ENCODE results near the gene FGGY.

Gene FGGY

DNA sequence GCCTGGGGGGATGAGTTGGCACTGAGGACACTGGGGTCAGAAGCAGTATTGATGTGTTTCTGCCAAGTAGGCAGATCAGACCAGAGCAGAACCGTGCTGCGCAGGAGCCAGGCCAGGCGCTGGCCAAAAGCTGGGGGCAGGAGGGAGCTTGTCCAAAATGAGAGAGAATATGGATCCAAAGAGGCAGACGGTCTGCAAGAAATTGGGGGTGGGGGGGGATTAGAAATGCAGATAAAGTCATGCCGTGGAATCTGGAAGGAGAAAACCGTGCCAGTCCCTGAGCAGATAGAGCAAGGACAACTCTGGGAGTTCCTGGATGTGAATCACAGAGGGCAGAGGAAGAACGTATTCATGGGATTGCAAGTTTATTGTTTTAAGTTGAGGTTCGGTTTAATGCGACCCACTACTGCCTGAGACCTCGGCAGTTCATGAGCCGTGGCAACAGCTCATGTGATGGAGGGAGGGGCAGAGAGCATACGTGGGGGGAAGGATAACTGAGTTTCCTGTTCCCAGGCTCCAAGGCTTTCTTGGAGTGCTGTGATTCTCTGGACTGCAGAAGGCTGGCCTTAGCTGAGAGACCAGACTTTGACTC is 224.0 kb downstream of the FGGY start:
- TF ChIP-seq EZH2phosphoT487 (conservative IDR thresholded peaks at IDR 0.05; ENCODE audit: low read length) = no peak
- TF ChIP-seq, protein P1, sequence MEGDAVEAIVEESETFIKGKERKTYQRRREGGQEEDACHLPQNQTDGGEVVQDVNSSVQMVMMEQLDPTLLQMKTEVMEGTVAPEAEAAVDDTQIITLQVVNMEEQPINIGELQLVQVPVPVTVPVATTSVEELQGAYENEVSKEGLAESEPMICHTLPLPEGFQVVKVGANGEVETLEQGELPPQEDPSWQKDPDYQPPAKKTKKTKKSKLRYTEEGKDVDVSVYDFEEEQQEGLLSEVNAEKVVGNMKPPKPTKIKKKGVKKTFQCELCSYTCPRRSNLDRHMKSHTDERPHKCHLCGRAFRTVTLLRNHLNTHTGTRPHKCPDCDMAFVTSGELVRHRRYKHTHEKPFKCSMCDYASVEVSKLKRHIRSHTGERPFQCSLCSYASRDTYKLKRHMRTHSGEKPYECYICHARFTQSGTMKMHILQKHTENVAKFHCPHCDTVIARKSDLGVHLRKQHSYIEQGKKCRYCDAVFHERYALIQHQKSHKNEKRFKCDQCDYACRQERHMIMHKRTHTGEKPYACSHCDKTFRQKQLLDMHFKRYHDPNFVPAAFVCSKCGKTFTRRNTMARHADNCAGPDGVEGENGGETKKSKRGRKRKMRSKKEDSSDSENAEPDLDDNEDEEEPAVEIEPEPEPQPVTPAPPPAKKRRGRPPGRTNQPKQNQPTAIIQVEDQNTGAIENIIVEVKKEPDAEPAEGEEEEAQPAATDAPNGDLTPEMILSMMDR (IDR thresholded peaks at IDR 0.05; ENCODE audit: insufficient read depth, low read length, poor library complexity, severe bottlenecking) = no peak
- Histone ChIP-seq H3K36me3 (ENCODE audit: low read length) (no peaks in the 10 kb centered on the region), H3K27ac (ENCODE audit: low read depth, low read length) (no peak overlapping the region), H3K9me3 (ENCODE audit: insufficient read depth, low read length) (no peaks in the 10 kb centered on the region), H2AFZ (ENCODE audit: low read depth, low read length, severe bottlenecking) (no peak overlapping the region), H3K9ac (ENCODE audit: low read length) (no peak overlapping the region), H4K20me1 (ENCODE audit: low read depth, low read length) (no peaks in the 10 kb centered on the region), H3K4me2 (ENCODE audit: low read depth, low read length, poor library complexity, severe bottlenecking) (no peak overlapping the region), H3F3A (ENCODE audit: insufficient read depth) (no peaks in the 10 kb centered on the region), H3K27me3 (ENCODE audit: low read length) (no peaks in the 10 kb centered on the region), H3K79me2 (ENCODE audit: insufficient read depth, low read length) (no peaks in the 10 kb centered on the region), H3K4me3 (ENCODE audit: insufficient read depth, low read length, poor library complexity, severe bottlenecking) (no peak overlapping the region), H3K9me2 (replicated peaks; ENCODE audit: insufficient read depth, low read length) (no peaks in the 10 kb centered on the region; the same call in 1 of the 2 replicates)

DNA sequence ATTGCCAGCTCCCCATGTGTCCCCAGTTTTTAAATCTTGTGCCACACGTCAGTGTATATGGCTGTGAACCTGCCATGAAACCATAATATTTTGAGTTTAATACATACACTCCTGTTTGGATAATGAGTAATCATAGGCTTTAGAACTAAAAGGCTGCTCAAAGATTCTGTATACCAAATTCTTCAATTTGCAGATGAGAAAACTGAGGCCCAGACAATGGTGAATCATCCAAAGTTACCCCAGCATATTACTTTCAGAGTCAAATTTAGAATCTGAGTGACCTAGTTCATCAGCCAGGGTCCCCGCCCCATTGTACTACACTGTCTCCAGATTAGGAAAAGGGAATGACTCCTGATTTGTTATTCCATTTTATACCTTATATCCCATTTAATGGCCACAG is 224.6 kb downstream of the FGGY start:
- Histone ChIP-seq H3K36me3 (ENCODE audit: low read length) (no peaks in the 10 kb centered on the region), H3F3A (ENCODE audit: insufficient read depth) (no peaks in the 10 kb centered on the region), H3K9ac (ENCODE audit: low read length) (no peak overlapping the region), H3K9me2 (replicated peaks; ENCODE audit: insufficient read depth, low read length) (no peaks in the 10 kb centered on the region; the same call in 1 of the 2 replicates), H3K4me3 (ENCODE audit: insufficient read depth, low read length, poor library complexity, severe bottlenecking) (no peak overlapping the region), H4K20me1 (ENCODE audit: low read depth, low read length) (no peaks in the 10 kb centered on the region), H3K27ac (ENCODE audit: low read depth, low read length) (no peak overlapping the region), H3K79me2 (ENCODE audit: insufficient read depth, low read length) (no peaks in the 10 kb centered on the region), H2AFZ (ENCODE audit: low read depth, low read length, severe bottlenecking) (no peak overlapping the region), H3K9me3 (ENCODE audit: insufficient read depth, low read length) (no peaks in the 10 kb centered on the region), H3K4me2 (ENCODE audit: low read depth, low read length, poor library complexity, severe bottlenecking) (no peak overlapping the region), H3K27me3 (ENCODE audit: low read length) (no peaks in the 10 kb centered on the region)
- TF ChIP-seq, protein P1 (IDR thresholded peaks at IDR 0.05; ENCODE audit: insufficient read depth, low read length, poor library complexity, severe bottlenecking) = no peak

DNA sequence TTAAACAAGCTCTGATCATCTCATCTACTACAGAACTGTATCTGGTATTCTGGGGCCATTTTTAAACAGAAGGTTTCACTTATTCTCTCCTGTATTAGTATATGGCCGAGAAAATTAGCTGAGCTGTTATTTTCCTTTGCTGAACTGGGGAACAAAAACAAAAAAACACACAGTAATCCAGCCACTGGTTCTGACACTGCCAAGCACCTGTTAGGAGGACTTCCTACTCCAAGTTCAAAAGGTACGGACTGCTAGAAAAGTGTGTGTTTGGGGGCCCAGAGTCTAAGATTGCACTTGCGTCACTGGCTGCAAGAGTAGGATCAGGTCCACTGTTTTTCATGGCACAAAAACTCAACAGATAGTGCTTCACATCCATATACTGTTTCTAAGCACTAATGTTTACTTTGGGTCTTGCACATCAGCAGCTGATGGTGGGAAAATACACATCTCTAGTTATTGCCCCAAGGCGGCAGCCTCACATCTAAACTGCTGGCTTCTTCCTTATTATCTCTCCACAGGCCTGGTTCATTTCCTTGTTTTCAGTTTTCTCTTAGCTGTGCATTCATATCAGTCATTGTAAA is 226.1 kb downstream of the FGGY start:
- H3K27ac ChIP-seq (ENCODE audit: low read depth, low read length) = no peak overlapping the region
- no peaks in the 10 kb centered on the region for H3F3A ChIP-seq (ENCODE audit: insufficient read depth)
- no peaks in the 10 kb centered on the region for H3K36me3 ChIP-seq (ENCODE audit: low read length)
- H3K4me3 ChIP-seq (ENCODE audit: insufficient read depth, low read length, poor library complexity, severe bottlenecking) = no peak overlapping the region
- H3K9ac ChIP-seq (ENCODE audit: low read length) = no peak overlapping the region
- TF ChIP-seq, protein P1 (IDR thresholded peaks at IDR 0.05; ENCODE audit: insufficient read depth, low read length, poor library complexity, severe bottlenecking) = no peak
- no peak for TF ChIP-seq EZH2phosphoT487 (conservative IDR thresholded peaks at IDR 0.05; ENCODE audit: low read length)
- H3K27me3 ChIP-seq (ENCODE audit: low read length) = no peaks in the 10 kb centered on the region
- no peaks in the 10 kb centered on the region; the same call in 1 of the 2 replicates for H3K9me2 ChIP-seq (replicated peaks; ENCODE audit: insufficient read depth, low read length)
- no peaks in the 10 kb centered on the region for H4K20me1 ChIP-seq (ENCODE audit: low read depth, low read length)
- H3K79me2 ChIP-seq (ENCODE audit: insufficient read depth, low read length) = no peaks in the 10 kb centered on the region
- no peak overlapping the region for H2AFZ ChIP-seq (ENCODE audit: low read depth, low read length, severe bottlenecking)
- no peak overlapping the region for H3K4me2 ChIP-seq (ENCODE audit: low read depth, low read length, poor library complexity, severe bottlenecking)
- no peaks in the 10 kb centered on the region for H3K9me3 ChIP-seq (ENCODE audit: insufficient read depth, low read length)
